A673 (cell line): ENCODE results near the gene NOP14. TPM values are rescaled to one million over a fixed set of nuclear protein-coding genes. Genes with fewer than 3 reads are reported as not detected.

ENCODE experiments used
- BruUV-seq: library from RNA; stranded (reverse); fragments of 400-500 nt; replicated peaks from 2 replicates; lab custom pipeline; 2021; lab: Mats Ljungman, UMichigan
- CTCF ChIA-PET: fragments of 300-600 bp; sonication (Branson Sonifier 250); formaldehyde crosslinking; loops from one replicate; lab custom pipeline; 2022; ENCODE audit warnings: antibody characterized with exemption; lab: Charles Lee
- POLR2A ChIA-PET: fragments of 300-600 bp; sonication (Branson Sonifier 250); formaldehyde crosslinking; loops from one replicate; lab custom pipeline; 2022; ENCODE audit warnings: antibody characterized with exemption; ENCODE audit not compliant: low non-redundant PET; lab: Charles Lee
- DNase-seq: peaks from one replicate; pipeline ENCODE4 v3.0.0-alpha.2; 2015; ENCODE audit warnings: low spot score
- H3K27ac ChIP-seq: fragments of 200-600 bp; sonication (generic); 2 replicates; pipeline ENCODE4 v1.5.1; 2016; ENCODE audit warnings: mixed run types, low read depth, mild to moderate bottlenecking, mixed read lengths, antibody characterized with exemption, low read length; ENCODE audit not compliant: poor library complexity, severe bottlenecking
- H3K27me3 ChIP-seq: fragments of 200-600 bp; sonication (generic); replicated peaks from 2 replicates; pipeline ENCODE4 v1.6.1; 2017; ENCODE audit warnings: mixed run types, low read depth, mild to moderate bottlenecking, mixed read lengths, antibody characterized with exemption, low read length; ENCODE audit not compliant: insufficient read depth, poor library complexity
- H3K36me3 ChIP-seq: fragments of 200-600 bp; sonication (generic); 2 replicates; pipeline ENCODE4 v1.6.1; 2016; ENCODE audit warnings: mixed run types, mild to moderate bottlenecking, mixed read lengths, antibody characterized with exemption, low read length; ENCODE audit not compliant: insufficient read depth, poor library complexity, severe bottlenecking
- H3K4me1 ChIP-seq: fragments of 200-600 bp; sonication (generic); 2 replicates; pipeline ENCODE4 v1.6.1; 2017; ENCODE audit warnings: mixed run types, mild to moderate bottlenecking, mixed read lengths, antibody characterized with exemption, low read length; ENCODE audit not compliant: insufficient read depth, poor library complexity, severe bottlenecking
- H3K4me3 ChIP-seq: fragments of 200-600 bp; sonication (generic); 2 replicates; pipeline ENCODE4 v1.5.1; 2016; ENCODE audit warnings: low read depth, mixed run types, mild to moderate bottlenecking, mixed read lengths, low read length; ENCODE audit not compliant: poor library complexity, severe bottlenecking
- H3K9me3 ChIP-seq: fragments of 200-600 bp; sonication (generic); 2 replicates; pipeline ENCODE4 v1.6.1; 2016; ENCODE audit warnings: mixed run types, low read depth, mild to moderate bottlenecking, mixed read lengths, antibody characterized with exemption, low read length; ENCODE audit not compliant: poor library complexity, severe bottlenecking
- CTCF ChIP-seq: fragments of 300-800, 200-600 bp; sonication (generic); conservative IDR thresholded peaks from 2 replicates; pipeline ENCODE4 v1.5.1; 2017; ENCODE audit warnings: low read depth, mild to moderate bottlenecking, antibody characterized with exemption, low read length, moderate library complexity, mixed read lengths
- EZH2 ChIP-seq: fragments of 200-600 bp; sonication (generic); IDR thresholded peaks from 2 replicates; pipeline ENCODE4 v1.6.1; 2017; ENCODE audit warnings: borderline replicate concordance, low read depth, mild to moderate bottlenecking, mixed read lengths, antibody characterized with exemption, low read length; ENCODE audit not compliant: poor library complexity, severe bottlenecking
- intact Hi-C: fragments of 100-400 bp; cut with micrococcal nuclease; formaldehyde crosslinking; loops from one replicate; pipeline ENCODE4 v1.10.0; 2022; ENCODE audit not compliant: unreplicated experiment
- total RNA-seq: library from RNA; stranded (reverse); gene quantifications from 2 replicates; pipeline ENCODE4 v1.2.3, GENCODE V29; 2021

The NOP14 gene
- total RNA-seq, 1 experiment from 2014 or later = 69.9 TPM

DNA sequence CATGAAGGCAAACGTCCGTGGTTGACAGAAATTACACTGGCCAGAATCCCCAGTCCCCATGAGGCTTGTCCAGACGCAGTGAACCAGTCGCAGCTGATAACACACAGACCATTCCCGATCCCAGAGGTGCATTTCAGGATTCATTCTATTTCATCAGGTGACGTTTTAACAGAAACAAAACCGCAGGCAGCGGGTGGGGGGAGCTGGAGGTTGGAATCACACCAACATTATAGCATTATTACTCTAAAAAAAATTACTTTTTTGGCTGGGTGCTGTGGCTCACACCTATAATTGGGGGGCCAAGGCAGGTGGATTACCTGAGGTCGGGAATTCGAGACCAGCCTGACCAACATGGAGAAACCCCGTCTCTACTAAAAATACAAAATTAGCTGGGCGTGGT lies 25.2 kb downstream of the NOP14 start:
- TF ChIP-seq CTCF = no peak
- TF ChIP-seq EZH2 = no peak
- Histone ChIP-seq H3K4me3 (no peak overlapping the region), H3K9me3 (no peaks in the 10 kb centered on the region), H3K4me1 (peaks cover 13% of the 10 kb centered on the region), H3K27ac (no peak overlapping the region), H3K36me3 (peaks cover 55% of the 10 kb centered on the region), H3K27me3 (no peaks in the 10 kb centered on the region)
- DNase-seq = no peak
- no TSS peak for BruUV-seq
- intact Hi-C loops = no loop called here
- ChIA-PET CTCF (no interaction called here), POLR2A (no interaction called here)

GRCh38 chr4:2937146-2937857 lies 25.9 kb downstream of the NOP14 start:
- BruUV-seq = no TSS peak
- DNase-seq = no peak
- no peak for TF ChIP-seq EZH2
- no peak for TF ChIP-seq CTCF
- Histone ChIP-seq H3K4me1 (peaks cover 19% of the 10 kb centered on the region), H3K27ac (no peak overlapping the region), H3K27me3 (no peaks in the 10 kb centered on the region), H3K9me3 (no peaks in the 10 kb centered on the region), H3K36me3 (peaks cover 55% of the 10 kb centered on the region), H3K4me3 (no peak overlapping the region)
- intact Hi-C loops = no loop called here
- CTCF ChIA-PET = no interaction called here
- POLR2A ChIA-PET = no interaction called here

DNA sequence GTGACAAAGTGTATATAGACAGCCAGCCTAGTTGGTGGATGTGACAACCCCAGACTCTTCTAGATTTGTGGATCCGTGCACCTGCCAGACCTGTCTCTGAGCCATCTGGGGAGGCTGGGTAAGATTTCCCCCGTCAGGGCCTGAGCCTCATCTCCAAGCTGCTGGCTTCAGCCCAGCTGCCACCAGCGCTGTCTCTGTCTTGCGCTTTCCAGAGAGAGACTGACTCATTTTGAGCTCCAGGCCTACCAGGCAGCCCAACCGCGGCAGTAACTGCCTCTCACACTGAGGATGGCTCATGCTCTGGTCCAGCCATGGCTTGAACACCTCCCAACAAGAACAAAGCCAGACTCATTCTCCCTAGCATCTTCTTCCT lies 26.4 kb downstream of the NOP14 start:
- TF ChIP-seq EZH2 = no peak
- no peak for TF ChIP-seq CTCF
- POLR2A ChIA-PET = no interaction called here
- no TSS peak for BruUV-seq
- CTCF ChIA-PET = no interaction called here
- intact Hi-C loops = no loop called here
- H3K4me3 ChIP-seq = no peak overlapping the region
- H3K36me3 ChIP-seq = peaks cover 49% of the 10 kb centered on the region
- no peaks in the 10 kb centered on the region for H3K27me3 ChIP-seq
- peaks cover 19% of the 10 kb centered on the region for H3K4me1 ChIP-seq
- H3K9me3 ChIP-seq = no peaks in the 10 kb centered on the region
- H3K27ac ChIP-seq = no peak overlapping the region
- DNase-seq = no peak
